Stimulated activated CD4-positive, alpha-beta T cell treated with anti-CD3 and anti-CD28 coated beads, Interleukin-4, amount 100 ng/mL, for 48 hours (primary cell): Measurements from ENCODE around the gene ZNF783.
"Not testable (repeated sequence)": the region's sequence is repeated elsewhere in the genome, so short reads cannot be mapped to it uniquely, and the experiment has no call there.

Experiments used
- DNase-seq, 2 donors: peaks; one replicate each; pipeline ENCODE4 v3.0.0-alpha.2; 2020; ENCODE audit warnings: low read depth in 2 of 2

ZNF783 gene

DNA sequence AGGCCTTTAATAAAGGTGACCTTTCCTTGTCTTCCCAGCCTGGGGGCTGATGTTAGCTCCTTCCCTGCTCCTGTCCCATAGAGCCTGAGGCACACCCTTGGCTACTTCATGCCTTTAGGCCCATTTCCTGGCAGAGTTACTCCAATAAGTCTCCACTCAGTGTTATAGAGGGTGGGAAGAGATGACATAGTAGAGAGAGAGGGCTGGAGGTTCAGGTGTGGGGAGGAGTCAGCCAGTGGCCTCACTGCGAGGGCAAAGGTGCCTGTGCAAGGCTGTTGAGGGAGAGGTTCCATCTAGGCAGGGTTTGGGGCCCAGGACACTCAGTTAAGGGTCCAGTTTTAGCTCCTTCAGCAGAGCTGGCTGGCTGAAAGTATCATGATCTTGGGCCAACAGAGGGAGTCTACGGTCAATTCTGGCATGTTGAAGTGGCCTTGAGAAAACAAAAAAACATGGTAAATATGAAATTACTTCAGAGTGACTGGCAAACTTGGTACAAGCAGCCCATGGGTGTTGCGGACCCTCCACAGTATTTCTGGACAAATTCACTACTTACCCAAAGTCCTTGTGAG, 67.9 kb downstream of the ZNF783 start:
- DNase-seq = no peak

GRCh38 chr7:149330914-149331567, 69.0 kb downstream of the ZNF783 start:
- no peak for DNase-seq

DNA sequence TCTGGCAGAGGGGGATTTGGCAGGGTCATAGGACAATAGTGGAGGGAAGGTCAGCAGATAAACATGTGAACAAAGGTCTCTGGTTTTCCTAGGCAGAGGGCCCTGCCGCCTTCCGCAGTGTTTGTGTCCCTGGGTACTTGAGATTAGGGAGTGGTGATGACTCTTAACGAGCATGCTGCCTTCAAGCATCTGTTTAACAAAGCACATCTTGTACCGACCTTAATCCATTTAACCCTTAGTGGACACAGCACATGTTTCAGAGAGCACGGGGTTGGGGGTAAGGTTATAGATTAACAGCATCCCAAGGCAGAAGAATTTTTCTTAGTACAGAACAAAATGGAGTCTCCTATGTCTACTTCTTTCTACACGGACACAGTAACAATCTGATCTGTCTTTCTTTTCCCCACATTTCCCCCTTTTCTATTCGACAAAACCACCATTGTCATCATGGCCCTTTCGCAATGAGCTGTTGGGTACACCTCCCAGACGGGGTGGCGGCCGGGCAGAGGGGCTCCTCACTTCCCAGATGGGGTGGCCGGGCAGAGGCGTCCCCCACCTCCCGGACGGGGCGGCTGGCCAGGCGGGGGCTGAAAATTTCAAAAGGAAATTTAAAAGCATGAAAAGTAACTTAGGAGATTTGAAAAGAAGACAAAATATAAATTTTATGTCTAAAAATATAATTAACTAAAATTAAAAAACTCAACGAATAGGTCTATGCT, 70.8 kb downstream of the ZNF783 start:
- not testable (repeated sequence) for DNase-seq

DNA sequence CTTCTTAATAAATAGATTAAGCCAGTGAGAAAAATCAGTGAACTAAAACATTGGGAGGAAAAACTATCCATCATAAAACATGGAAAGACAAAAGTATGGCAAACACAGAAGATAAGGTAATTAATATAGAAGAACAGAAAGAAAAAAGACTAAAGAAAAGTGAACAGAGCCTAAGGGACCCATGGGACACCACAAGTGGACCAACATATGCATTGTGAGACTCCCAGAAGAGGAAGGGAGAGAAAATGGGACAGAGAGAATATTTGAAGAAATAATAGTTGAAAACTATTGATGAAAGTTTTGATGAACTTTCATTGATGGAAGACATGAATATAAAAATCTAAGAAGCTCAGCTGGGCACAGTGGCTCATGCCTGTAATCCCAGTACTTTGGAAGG, 71.3 kb downstream of the ZNF783 start:
- no peak for DNase-seq

- no peak for DNase-seq
Measured at GRCh38 chr7:149334219-149334618, 72.2 kb downstream of the ZNF783 start.
